PC-9 (cell line): Measurements from ENCODE around the gene ACTR1A.

ENCODE experiments used
- EZH2 ChIP-seq: fragments of 200-600 bp; sonication (generic); IDR thresholded peaks from 2 replicates; pipeline ENCODE4 v1.8.0; 2017; ENCODE audit warnings: antibody characterized with exemption, low read depth
- TF ChIP-seq, protein P1 (sequence below): fragments of 200-600 bp; sonication (generic); conservative IDR thresholded peaks from 2 replicates; pipeline ENCODE4 v1.6.1; 2017; ENCODE audit warnings: mixed run types, antibody characterized with exemption, mild to moderate bottlenecking, moderate library complexity

DNA sequence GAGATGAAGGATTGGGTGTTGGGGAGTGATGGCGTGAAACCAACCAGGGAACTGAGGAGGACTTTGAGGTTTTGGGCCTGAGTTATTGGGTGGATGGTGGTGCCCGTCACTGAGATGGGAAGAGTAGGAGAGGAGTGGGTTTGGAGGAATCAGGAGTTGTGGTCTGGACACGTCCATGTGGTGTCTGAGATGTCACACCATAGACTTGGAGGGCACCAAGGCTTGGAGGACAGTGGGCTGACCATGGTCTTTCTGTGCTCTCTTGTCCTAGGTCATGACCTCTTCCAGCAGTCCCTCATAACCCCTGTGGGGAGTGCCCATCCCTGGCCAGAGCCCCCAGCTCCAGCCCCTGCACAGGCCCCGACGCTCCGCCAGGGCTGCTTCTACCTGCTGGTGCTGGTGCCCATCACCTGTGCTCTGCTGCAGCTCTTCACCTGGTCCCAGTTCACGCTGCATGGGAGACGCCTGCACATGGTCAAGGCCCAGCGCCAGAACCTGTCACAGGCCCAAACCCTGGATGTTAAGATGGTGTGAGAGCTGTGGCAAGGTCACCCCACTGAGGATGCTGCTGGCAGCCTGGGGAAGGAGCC is 27.0 kb downstream of the ACTR1A start:
- TF ChIP-seq, protein P1, sequence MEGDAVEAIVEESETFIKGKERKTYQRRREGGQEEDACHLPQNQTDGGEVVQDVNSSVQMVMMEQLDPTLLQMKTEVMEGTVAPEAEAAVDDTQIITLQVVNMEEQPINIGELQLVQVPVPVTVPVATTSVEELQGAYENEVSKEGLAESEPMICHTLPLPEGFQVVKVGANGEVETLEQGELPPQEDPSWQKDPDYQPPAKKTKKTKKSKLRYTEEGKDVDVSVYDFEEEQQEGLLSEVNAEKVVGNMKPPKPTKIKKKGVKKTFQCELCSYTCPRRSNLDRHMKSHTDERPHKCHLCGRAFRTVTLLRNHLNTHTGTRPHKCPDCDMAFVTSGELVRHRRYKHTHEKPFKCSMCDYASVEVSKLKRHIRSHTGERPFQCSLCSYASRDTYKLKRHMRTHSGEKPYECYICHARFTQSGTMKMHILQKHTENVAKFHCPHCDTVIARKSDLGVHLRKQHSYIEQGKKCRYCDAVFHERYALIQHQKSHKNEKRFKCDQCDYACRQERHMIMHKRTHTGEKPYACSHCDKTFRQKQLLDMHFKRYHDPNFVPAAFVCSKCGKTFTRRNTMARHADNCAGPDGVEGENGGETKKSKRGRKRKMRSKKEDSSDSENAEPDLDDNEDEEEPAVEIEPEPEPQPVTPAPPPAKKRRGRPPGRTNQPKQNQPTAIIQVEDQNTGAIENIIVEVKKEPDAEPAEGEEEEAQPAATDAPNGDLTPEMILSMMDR: no peak
- TF ChIP-seq EZH2: no peak
